Hepatic stellate cell (primary cell): Measurements from ENCODE around the gene HOXA3.

ENCODE experiments used
- DNase-seq: peaks from one replicate; pipeline ENCODE4 v3.0.0; 2011; ENCODE audit warnings: low spot score

Gene HOXA3

DNA sequence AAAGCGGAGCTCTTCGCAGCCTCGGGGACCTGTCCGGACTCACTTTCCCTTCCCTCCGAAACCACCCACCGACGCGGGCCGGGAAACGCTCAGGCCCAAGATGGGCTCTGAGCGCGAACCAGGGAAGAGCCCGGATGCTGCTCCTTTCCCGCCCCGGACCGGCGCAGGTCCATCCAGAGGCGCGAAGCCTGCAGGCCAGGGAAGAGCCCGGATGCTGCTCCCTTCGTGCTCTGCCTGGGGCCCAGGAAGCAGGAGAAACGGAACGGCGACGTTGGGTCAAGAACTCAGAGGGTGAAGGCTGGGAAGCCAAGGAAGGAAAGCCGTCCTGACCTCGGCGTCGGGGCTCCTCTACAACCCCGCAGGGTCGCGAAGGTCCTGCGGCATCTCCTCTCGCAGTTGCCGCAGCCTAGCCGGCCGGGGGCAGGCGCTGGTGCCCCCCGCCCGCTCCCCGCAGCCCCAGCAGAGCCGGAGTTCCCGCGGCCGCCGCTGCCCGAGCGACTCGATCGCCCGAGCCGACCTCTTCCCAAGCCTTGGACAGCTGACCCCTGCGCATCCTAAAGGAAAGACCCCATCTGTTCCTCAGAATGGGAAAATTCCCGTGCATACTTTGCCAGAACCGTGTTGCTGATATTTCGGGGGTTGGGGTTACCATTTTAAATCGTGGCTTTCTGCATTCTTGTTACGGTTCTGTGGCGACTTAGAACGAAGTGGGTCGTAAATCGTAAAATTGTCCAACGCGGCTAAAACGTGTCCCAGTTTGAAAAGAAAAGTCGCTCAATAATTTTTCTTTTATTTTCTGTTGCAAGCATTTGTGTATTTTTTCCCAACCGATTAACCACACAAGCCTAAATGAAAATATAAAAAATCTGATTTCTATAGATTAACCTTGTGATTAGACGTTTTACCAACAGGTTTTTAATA lies 64.1 kb downstream of the HOXA3 start:
- DNase-seq = no peak

DNA sequence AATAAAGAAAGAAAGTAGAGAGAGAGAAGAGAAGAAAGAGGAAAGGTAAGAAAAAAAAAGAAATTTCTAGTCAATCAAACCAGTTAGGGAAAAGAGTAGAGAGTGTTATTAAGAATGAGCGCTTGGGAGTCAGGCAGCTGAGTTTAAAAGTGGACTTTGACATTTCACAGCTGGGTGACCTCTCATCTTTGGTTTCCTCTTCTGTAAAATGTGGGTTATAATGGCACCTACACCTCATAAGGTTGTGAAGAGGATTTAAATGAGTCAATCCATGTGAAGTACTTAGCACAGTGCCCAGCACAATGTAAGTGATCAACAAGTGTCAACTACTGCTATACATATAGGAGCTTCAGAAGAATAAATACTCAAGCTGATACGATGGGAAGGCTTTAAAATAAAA lies 68.7 kb downstream of the HOXA3 start:
- no peak for DNase-seq

DNA sequence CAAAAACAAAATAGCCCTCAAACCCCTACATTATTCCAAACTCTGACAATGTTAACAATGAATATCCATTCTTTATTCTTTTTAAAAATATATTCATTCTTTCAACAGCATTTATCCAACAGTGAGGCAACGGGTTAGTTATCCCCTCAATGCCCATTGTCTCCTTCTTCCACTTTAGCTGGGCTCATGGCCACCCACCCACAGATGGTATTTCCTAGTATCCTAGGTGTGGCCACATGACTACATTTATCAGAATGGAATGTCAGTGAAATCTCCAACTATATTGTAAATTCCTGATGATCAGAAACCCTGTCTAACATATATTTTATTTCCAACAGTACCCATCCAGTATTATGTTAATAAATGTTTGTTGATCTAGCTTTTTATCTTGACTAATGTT lies 70.2 kb downstream of the HOXA3 start:
- DNase-seq = no peak

DNA sequence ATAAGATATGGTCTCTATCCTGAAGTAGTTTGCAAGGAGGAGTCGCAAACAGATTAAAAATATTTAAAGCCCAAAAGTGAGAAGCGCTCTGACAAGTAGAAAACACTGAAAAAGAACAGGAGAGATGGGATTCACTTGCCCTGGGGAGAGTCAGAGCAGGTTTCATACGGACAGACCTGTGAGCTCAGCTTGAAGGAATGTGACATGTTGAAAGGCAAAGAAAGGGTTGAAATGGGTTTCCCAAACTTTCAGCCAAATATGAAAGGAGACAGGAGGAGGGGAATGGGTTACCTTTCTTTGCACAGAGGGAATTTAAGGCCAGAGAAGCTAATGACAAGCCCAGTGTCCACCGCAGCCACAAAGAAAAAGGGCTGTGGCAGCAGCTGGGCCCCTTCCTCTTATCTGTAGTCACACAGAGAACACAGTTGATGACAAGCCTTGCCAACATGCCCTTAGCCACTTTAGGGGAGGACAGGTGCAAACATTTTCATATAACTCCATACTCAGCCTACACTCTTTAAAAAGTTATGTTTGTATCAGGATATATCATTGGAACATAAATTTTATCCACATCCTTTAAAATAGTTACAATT lies 71.4 kb downstream of the HOXA3 start:
- no peak for DNase-seq

DNA sequence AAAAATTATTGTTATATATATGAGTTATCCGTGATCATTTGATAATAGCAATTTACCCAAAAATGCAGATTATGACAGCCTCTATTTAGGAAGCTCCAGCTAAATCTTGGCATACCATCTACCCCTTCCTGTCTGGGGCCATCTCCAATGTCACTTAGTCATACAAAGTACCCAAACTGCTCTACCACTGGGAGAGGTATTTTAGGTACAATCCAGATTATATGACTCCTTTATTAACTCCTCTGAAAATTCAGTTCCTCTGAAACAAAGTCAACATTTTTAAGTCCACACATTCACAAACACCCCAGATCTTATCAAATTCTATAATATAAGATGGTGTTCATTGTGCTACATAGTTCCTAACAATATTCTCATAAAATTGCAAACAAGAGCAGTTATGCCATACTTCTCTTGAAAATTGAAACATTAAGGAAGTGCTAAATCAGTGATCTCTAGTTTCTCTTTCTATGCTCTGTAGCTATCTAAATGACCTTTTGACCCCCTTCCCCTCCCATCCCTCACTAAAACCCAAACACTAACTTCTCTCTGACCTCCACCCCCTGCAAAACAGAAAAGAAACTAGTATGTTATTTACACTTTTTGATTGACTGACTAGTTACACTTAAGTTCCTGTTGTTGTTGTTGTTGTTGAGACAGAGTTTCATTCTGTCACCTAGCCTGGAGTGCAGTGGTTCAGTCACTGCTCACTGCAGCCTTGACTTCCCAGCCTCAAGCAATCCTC lies 73.0 kb downstream of the HOXA3 start:
- DNase-seq = no peak

DNA sequence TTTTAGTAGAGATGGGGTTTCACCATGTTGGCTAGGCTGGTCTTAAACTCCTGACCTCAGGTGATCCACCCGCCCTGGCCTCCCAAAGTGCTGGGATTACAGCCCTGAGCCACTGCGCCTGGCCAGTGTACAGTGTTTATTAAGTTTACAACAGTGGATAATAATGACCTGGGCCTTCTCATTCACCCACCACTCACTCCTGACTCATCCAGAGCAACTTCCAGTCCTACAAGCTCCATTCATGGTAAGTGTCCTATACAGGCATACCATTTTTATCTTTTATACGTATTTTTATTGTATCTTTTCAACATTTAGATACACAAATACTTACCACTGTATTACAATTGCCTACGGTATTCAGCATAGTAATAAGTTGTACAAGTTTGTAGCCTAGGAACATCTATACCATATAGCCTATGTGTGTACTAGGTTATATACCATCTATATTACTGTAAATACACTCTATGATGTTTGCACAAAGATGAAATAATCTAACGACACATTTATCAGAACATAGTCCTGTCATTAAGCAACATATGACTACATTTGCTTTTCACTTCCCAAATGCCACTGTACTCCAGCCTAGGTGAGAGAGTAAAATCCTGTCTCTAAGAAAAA lies 73.7 kb downstream of the HOXA3 start:
- DNase-seq = no peak

DNA sequence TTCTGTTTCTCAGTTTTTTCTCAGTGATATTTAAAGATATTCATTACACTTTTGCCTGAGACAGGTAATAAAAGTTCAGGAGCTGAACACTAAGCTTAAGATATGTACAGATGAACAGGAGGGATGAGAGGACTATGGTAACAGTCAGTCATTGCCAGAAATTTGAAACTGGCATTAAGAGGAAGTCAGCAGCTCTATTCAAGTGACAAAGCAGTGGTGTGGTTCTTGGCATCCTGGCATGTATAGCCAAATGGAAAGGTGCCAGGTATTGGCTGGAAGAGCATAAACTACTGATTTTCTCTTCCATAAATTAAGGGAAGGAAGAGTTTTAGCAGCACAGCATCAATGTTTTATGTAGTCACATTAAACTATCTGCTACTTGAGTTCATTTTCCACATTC lies 79.3 kb downstream of the HOXA3 start:
- DNase-seq = no peak

DNA sequence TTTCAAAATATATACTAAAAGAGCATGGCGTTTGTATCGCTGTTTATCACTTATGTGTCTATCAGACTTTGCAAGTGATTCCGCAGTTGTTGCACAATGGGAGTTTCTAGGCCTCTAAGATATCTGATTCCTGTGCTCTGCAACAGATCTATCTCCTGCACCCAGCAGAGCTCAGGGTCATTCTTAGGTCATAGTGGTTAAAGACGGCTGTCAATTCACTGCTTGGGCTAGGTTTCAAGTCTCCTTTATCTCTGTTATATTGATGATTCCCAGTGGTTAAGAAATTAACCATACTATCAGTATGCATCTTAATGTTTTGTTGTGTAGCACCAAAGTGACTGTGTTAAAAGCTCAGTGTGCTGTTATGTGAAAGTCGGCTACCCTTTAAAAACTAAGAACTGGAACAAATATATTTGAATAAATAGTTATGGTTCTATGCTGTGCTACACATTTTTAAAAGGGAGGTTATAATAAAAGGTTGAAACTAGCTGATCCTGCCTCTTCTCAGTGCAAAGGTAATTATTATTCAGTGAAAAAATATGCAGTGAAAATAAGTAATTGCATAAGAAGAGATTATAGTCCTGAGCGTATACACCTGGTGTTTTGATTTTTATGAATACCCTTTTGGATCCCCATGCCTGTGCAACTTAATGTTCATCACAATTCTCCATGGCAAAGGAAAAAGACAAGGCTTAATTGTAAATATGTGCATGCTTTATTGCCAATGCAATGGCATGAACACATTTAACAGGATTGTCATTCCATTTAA lies 80.6 kb downstream of the HOXA3 start:
- no peak for DNase-seq

DNA sequence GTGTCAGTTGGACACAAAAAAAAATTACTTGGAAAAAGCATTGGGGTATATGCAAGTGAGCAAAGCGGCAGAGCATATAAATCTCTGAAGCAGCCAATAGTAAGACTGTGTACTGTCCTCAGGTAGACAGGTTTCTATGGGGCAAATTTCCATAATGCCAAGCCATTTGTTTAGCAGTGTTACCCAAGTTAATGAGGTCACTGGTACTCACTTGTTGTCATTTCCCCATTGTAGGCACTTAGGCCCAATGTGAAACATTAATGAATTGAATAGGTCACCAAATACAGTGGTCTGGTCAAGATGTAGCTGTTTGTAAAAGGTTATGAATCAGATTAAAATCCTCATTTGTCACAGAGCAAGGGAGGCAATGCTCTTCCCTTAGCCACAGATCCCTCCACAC lies 84.1 kb downstream of the HOXA3 start:
- DNase-seq = no peak

DNA sequence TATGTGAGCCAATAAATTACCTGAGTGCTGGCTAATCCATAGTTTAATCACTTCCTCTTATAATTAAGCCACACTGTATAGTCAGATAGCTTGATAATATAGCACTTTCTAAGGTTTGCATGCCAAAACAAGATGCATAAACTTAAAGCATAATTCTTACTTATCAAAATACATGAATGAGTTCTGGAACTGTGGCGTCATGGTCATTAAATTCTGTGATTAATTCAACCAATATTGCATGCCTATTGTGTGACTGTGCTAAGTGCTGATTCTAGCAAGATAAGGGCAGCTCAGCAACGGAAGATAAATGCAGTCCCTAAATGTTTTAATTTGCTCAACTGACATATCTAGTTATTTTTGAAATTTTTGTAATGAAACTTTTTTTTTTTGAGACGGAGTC lies 86.2 kb downstream of the HOXA3 start:
- DNase-seq = no peak

DNA sequence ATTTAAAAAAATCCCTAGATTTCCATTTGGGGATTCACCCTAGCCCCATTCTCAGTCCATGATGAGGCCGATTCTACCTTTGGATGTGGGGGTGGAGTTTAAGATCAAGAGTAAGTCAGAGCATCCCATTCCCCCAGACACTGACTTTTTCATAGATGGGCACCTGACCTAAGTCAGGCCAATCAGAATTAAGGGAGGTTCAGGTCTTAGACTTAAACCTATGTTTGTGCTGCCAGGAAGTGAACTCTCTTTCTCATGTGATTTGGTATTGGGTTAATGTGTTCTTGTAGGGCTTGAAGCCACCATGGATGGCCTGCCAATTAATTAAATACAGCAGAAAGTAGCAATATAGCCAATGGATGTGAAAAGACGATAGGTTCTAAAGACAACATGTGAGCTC lies 86.7 kb downstream of the HOXA3 start:
- DNase-seq = no peak

DNA sequence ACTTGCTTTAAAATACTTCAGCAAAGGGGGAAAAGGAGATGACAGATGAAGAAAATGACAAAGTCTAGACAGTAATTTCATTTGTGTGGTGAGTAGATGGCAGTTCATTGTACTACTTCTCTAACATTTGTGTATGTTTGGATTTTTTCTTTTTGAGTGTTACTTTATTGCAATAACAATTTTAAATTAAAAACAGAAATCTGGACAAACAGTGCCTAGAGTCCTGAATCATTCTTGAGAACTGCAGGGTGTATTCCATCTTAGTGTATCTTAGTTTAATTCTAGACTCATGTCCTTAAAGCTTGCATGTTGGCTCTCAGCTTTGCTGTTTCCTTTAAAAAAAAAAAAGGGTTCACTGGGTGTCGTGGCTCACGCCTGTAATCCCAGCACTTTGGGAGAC lies 87.7 kb downstream of the HOXA3 start:
- DNase-seq = no peak

DNA sequence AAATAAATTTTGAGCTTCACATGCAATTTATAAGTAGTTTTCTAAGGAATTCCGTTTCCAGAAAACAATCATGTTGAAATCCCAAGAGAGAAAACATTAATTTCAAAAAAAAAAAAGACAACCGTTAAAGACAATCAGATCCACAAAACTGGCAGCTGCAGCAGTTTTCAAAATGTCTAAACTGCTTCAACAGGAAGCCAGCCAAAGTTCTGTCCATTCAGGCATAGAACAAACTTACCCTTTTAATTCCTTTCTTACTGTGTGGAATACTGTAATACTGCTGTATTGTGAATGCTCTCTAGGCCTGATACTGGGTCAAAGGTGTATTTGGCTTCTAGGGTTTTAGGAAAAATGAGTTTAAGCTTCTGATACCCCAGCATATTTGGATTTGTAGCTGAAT lies 88.2 kb downstream of the HOXA3 start:
- DNase-seq = no peak

DNA sequence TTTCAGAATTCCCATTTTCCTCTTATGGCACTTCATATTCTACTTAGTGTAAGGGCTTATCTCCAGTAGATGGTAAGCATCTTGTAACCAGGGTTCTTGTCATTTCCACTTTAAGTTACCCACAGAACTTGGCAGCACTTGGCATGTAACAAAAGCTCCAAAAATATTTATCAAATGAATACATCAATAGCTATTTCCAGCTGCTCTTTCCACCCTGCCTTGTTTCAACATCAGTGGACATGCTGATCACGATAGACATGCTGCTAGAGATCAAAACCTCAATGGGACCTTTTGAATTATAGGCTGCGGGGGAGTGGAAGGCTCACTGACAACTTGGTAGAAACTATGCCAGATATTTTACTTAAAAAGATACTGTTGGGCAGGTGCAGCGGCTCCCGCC lies 89.4 kb downstream of the HOXA3 start:
- no peak for DNase-seq
